ENCODE measurements around the gene NINJ1. TPM values are rescaled to one million over a fixed set of nuclear protein-coding genes. Genes with fewer than 3 reads are reported as not detected.

NINJ1 gene
- total and polyA plus RNA-seq, 2 of the 8 experiments (the other 6 are each of a cell fraction or from before 2014, with no cell fraction given): 28.2 to 65.6 TPM

DNA sequence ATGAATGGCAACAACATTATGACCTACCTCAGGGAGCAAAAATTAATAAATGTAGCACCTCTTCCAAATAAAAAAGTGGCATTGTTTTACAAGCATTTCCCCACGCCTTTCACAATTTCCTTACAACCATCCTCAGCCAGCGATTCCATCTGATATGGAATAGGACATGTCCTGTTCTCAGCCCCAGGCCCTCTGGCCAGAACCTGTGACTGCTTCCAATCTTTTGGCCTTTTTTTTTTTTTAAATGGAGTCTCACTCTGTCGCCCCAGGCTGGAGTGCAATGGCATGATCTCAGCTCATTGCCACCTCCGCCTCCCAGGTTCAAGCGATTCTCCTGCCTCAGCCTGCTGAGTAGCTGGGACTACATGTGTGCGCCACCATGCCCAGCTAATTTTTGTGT, 33.1 kb upstream of the NINJ1 start:
- no peaks in the 10 kb centered on the region for H3K9me3 ChIP-seq (ENCODE audit: insufficient read depth in 2 of 2, low read depth in 1 of 2, low read length in 1 of 2)
- H2BK20ac ChIP-seq (ENCODE audit: low read length): no peak overlapping the region
- no peak overlapping the region for H2AK5ac ChIP-seq (ENCODE audit: low read depth, low read length)
- H3K79me2 ChIP-seq (ENCODE audit: control insufficient read depth in 1 of 2, insufficient read depth in 2 of 2, low read length in 2 of 2): no peaks in the 10 kb centered on the region
- H2BK120ac ChIP-seq (replicated peaks; ENCODE audit: low read depth, low read length): no peak overlapping the region
- ChIA-PET POLR2A (ENCODE audit: partially characterized antibody) (no interaction called here), CTCF (ENCODE audit: partially characterized antibody) (interaction anchor here (0.8 to 1.6 kb wide), 6 partner anchors 58 to 136 kb away, joined by 3 to 5 read pairs (median 3); no protein-coding TSS in a partner anchor)
- no peak overlapping the region for H4K91ac ChIP-seq (replicated peaks; ENCODE audit: insufficient read length, low read length)
- WGBS, 2 experiments (ENCODE audit: extremely low coverage in 1 of 2, insufficient coverage in 1 of 2, insufficient read length in 1 of 2, insufficient replicate concordance in 2 of 2, low coverage in 1 of 2, low lambda C conversion rate in 2 of 2, missing lambda C conversion rate in 1 of 2): 93% methylated on average over 5 of the region's 6 CpGs; no CpG with 5 or more reads in 1 of the 2 experiments
- H3K23me2 ChIP-seq (ENCODE audit: low read depth, low read length): no peaks in the 10 kb centered on the region
- H4K8ac ChIP-seq (ENCODE audit: extremely low read depth, insufficient read depth, low read length): no peak overlapping the region
- no peak overlapping the region for H2BK5ac ChIP-seq (ENCODE audit: low read depth, low read length)
- no peak overlapping the region for H3K56ac ChIP-seq (replicated peaks; ENCODE audit: insufficient read length, low read depth, low read length)
- H3K9ac ChIP-seq (replicated peaks in 1 of 4; ENCODE audit: extremely low read depth in 1 of 4, low read depth in 3 of 4, low read length in 3 of 4): no peak overlapping the region
- no peak overlapping the region for H3K4me2 ChIP-seq (ENCODE audit: insufficient read depth in 1 of 2, low read depth in 2 of 2, low read length in 2 of 2)
- H3K27me3 ChIP-seq (replicated peaks in 1 of 4; ENCODE audit: control insufficient read depth in 3 of 4, extremely low read depth in 1 of 4, insufficient read depth in 3 of 4, low read length in 3 of 4): no peaks in the 10 kb centered on the region
- no peak for DNase-seq (ENCODE audit: low read depth in 1 of 2, low spot score in 2 of 2)
- no peak overlapping the region for H3K14ac ChIP-seq (ENCODE audit: insufficient read length)
- H3K36me3 ChIP-seq (ENCODE audit: control insufficient read depth in 2 of 4, insufficient read depth in 4 of 4, low read length in 3 of 4): no peaks in the 10 kb centered on the region
- H2BK12ac ChIP-seq (ENCODE audit: low read depth, low read length): no peak overlapping the region
- H4K5ac ChIP-seq (ENCODE audit: insufficient read length, low read depth, low read length): no peak overlapping the region
- FAIRE-seq: no peak
- H3K23ac ChIP-seq (ENCODE audit: insufficient read length): no peak overlapping the region
- no peak overlapping the region for H3K18ac ChIP-seq (ENCODE audit: extremely low read depth, low read length)
- H2AFZ ChIP-seq (ENCODE audit: low read length): no peak overlapping the region
- no peak overlapping the region for H3K4ac ChIP-seq (replicated peaks; ENCODE audit: insufficient read length, low read depth, low read length)
- H3K79me1 ChIP-seq (ENCODE audit: low read depth, low read length): no peaks in the 10 kb centered on the region
- H3K4me3 ChIP-seq (ENCODE audit: extremely low read depth in 1 of 4, insufficient read depth in 2 of 4, low read depth in 3 of 4, low read length in 4 of 4): no peak overlapping the region
- no peak overlapping the region for H3K27ac ChIP-seq (ENCODE audit: low read depth, low read length)
- no peaks in the 10 kb centered on the region for H4K20me1 ChIP-seq (replicated peaks in 1 of 2; ENCODE audit: control insufficient read depth in 1 of 2, insufficient read depth in 2 of 2, low read length in 2 of 2)
- H2BK15ac ChIP-seq (ENCODE audit: low read length): no peak overlapping the region
- H3K4me1 ChIP-seq (replicated peaks in 1 of 4; ENCODE audit: control insufficient read depth in 3 of 4, insufficient read depth in 4 of 4, low read length in 3 of 4): no peaks in the 10 kb centered on the region
- TF ChIP-seq RNF2 (IDR thresholded peaks at IDR 0.05; ENCODE audit: borderline replicate concordance, low read depth, low read length, missing control alignments, poor library complexity, severe bottlenecking) (no peak), E2F6 (IDR thresholded peaks at IDR 0.05) (no peak), RXRA (IDR thresholded peaks at IDR 0.05; ENCODE audit: insufficient read depth, low read depth, low read length) (no peak), SUZ12 (IDR thresholded peaks at IDR 0.05; ENCODE audit: low read length) (no peak), NANOG (IDR thresholded peaks at IDR 0.05; ENCODE audit: insufficient read depth, low read depth, low read length, poor library complexity, severe bottlenecking) (no peak), POLR2AphosphoS5 (IDR thresholded peaks at IDR 0.05; ENCODE audit: low read depth, low read length) (no peak), USF2 (IDR thresholded peaks at IDR 0.05; ENCODE audit: low read length) (no peak), CREB1 (IDR thresholded peaks at IDR 0.05) (no peak), BCL11A (IDR thresholded peaks at IDR 0.05; ENCODE audit: low read depth in 2 of 2, low read length in 2 of 2) (no peak), RBBP5 (IDR thresholded peaks at IDR 0.05; ENCODE audit: borderline replicate concordance, low read depth, low read length) (no peak), TCF12 (IDR thresholded peaks at IDR 0.05; ENCODE audit: low read depth, low read length) (no peak), EZH2 (IDR thresholded peaks at IDR 0.05; ENCODE audit: low read depth, low read length, severe bottlenecking) (no peak)

Measured in H1 (cell line).